Globus pallidus (tissue), 1 donor: ENCODE data around the gene TPM2.

Experiments used
- DNase-seq: peaks from one replicate; pipeline ENCODE4 v3.0.0-alpha.2; 2015; ENCODE audit warnings: low spot score

The TPM2 gene

GRCh38 chr9:35689542-35690293 is at the start of gene TPM2:
Gene TPM2 (minus strand): TSS chr9:35689925. CDS start chr9:35689817, 108 bp downstream.
- no peak for DNase-seq

DNA sequence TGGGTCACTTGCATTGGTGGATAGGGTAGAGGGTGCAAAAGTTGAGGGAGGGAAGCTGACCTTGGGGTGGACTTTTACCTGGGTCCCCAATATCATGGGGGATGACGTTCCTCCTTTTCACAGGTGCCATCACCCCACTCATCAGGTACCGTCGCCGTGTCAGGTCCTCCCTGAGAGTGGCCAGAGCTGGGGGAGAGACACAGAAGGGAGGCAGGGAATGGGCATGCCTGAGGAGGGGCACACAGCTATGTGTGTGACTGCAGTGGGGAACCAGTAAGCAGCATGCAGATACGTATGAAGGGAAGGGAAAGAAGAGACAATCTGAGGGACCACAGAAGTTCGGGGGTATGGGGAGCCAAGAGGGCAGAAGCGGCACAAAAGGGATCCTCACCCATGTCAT is 49.2 kb upstream of the TPM2 start:
- no peak for DNase-seq

GRCh38 chr9:35738186-35738585 is 48.5 kb upstream of the TPM2 start:
- no peak for DNase-seq

DNA sequence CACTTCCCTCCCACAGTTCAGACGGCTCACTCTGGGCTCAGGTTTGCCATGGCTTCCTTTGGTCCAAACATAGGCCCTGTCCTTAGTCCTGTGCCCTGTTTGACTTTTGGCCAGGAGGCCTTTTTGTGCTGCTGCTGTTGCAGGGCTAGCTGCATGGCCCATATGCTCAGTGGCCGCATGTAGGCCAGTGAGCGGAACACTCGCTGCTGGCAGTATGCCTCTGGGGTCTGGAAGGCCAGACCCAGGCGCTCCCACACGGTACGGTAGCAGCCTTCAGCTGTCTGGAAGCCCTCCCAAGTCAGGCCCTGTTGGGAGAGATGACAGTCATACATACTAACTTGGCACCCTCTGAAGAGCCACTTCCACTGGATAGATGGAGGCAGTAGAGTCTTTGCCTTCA is 47.4 kb upstream of the TPM2 start:
- no peak for DNase-seq

DNA sequence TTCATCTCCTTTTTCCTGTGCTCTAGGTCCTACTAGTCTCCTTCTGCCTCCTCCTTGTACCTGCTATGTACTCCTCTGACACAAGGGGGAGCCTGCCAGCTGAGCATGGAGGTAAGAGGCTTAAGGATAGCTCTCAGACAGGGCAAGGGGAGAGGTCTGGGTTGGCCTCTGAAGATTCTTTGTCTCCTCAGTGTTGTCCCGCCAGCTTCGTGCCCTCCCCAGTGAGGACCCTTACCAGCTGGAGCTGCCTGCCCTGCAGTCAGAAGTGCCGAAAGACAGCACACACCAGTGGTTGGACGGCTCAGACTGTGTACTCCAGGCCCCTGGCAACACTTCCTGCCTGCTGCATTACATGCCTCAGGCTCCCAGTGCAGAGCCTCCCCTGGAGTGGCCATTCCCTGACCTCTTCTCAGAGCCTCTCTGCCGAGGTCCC is 46.5 kb upstream of the TPM2 start:
- DNase-seq: no peak

- DNase-seq: no peak
These were observed 44.4 kb upstream of the TPM2 start for GRCh38 chr9:35734096-35734495.

GRCh38 chr9:35732800-35733541 is 43.2 kb upstream of the TPM2 start:
- no peak for DNase-seq

DNA sequence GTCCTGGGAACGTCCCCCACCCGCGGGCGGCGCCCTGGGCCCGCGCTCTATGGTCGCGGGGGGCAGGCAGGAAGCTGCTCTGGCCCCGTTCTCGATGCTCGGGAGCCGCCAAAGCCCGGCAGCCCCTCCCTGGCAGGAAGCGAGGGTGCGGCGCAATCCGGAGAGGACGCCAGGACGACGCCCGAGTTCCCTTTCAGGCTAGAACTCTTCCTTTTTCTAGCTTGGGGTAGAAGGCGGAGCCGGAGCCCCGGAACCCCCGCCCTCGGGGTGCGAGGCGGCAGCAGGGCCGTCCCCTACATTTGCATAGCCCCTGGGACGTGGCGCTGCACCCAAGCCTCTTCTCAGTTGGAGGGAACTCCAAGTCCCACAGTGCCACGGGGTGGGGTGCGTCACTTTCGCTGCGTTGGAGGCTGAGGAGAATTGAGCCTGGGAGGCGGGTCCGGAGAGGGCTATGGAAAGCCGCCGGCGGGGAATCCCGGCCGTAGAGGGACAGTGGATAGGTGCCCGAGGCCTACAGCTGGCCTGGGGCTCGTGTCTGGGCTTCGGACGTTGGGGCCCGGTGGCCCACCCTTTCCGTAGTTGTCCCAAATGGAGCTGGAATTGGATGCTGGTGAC is 42.6 kb upstream of the TPM2 start, which contains the start of the genes CREB3 and TLN1:
Gene CREB3 (plus strand): TSS at position 482 of the 615 bp plus-strand sequence. CDS start 107 bp downstream, at position 589.
Gene TLN1 (minus strand): TSS at position 11 of the 615 bp plus-strand sequence. CDS start 6,501 bp downstream, outside the sequence.
- peak; percentile 98 for DNase-seq

- DNase-seq: no peak
These were observed 41.9 kb upstream of the TPM2 start for GRCh38 chr9:35731415-35732184.

- DNase-seq: no peak
These were observed 40.7 kb upstream of the TPM2 start for GRCh38 chr9:35730486-35730854.

DNA sequence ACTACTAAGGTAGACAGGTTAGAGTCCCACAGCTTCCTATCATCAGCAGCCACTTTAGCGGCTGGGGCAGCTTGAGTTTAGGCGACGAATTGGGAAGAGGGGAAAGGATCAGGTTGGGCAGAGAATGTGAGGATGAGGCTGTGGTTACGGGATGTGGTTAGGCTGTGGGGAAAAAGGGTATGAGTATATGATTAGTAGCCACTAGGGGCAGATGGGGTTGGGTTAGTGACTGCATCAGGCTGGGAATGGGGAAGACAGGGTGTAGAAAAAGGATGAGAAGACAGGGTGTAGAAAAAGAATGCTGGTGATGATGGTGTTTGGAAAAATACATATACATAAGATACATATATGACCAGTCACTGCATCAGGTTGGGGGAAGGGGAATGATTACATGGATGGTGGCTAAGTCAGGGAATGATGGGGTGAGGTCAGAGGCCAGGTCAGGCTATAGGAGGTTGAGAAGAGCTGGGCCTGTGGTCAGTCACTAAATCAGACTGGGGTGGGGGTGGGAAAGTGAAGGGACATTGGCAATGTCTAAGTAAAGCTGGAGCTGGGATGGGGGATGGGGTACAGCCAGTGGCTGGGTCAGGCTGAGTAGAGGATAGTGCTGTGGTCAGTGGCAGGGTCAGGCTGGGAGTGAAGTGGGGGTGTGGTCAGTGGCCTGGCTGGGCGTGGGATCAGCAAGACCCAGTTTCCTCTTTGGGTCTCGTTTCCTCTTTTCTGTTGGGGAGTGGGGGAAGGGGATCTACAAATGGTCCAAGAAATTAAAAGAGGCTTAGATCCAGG is 40.2 kb upstream of the TPM2 start:
- DNase-seq: peak; percentile 57

DNA sequence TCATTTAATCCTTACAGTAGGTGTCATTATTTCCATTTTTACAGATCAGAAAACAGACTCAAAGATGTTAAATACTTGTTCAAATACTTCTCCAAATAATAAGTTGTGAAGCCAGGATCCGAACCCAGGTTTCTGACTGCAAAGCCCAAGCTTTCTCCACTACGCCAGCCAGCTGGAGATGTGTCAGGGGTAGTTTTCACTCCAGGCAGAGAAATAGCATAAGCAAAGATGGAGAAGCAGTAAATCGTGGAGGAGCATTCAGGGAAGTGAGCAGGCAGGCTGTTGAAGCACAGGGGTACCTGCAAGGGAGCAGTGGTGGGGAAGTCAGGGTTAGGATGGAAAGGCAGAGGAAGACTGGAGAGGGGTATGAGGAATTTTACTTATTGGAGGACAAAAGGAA is 39.4 kb upstream of the TPM2 start:
- no peak for DNase-seq

DNA sequence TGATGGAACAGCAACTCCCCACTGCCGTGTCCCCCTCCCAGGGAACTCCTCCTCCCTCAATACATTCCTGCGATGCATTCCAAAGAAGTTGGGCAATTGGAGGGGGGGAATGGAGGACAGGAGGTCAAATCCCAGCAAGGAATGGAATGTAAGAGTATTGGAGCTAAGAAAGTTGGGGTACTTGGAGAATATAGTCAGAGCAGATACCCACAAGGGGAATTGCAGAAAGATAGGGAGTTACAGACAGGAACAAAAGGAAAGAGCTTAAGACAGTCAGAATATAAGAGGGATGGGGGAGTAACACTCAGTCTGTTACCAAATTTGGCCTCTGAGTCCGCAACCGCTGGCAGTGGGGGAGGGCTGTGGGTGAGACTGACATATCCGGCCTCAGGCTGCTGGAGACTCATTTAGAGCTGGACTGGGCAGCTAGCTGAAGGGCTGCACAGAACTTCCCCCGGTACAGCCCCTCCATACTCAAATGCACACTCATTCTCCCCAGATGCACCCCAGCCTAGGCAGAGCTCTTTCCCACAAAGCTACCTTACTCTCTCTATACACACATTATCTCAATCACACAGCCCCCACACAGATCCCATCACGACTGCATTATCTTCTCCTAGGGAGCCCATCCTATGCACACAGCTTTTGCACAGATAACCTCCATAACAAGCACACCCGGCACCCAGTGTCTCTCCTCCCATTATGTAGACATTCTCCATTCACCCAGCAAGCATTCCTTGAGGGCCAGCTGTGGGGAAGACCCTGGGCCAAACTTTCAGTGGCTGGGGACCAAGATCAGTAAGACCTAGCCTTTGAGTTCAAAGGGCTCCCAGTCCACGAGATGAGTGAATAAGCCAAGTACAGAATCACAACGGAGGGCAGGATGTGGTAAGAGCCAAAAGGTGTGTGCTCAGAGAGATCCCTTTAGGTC is 38.6 kb upstream of the TPM2 start:
- no peak for DNase-seq

- no peak for DNase-seq
These were observed 37.9 kb upstream of the TPM2 start for GRCh38 chr9:35727676-35728040.

DNA sequence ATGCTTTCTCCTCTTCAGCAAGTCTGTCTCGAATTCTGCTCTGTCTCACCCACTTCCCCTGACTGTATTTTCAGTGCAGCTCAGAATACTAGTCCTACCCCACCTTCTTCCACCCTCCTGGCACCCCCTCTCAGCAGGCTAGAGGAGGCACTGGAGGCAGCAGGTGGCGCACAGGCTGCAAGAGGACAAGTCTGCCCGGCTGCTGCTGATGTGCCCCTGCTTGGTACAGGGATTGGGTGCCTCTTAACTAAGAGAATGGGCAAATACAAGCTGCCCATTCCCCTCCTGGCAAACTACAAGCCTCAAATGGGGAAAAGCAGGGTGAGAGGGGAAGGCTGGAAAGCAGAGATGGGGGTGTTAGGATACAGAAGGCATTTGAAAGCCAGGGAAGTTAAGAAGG is 37.2 kb upstream of the TPM2 start:
- DNase-seq: no peak

- DNase-seq: no peak
These were observed 35.6 kb upstream of the TPM2 start for GRCh38 chr9:35725362-35725761.

DNA sequence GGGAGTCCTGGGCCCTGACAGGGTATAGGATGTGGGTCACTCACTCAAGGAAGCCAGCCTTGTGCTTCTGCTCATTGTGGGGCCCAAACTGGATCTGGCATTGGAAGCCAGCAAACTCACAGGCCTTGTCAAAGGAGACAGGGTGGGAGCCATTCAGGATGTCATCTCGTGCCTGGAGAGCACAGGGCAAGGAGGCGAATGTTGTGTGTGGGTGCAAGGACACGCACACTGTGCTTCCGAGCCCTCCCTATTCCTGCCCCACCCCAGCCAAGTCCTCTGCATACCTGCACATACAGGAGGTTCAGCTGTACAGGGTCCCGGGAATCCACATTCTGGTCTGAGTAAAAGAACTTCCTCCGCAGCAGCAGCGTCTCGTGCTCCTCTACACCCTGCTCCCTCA is 34.2 kb upstream of the TPM2 start:
- DNase-seq: no peak

- DNase-seq: no peak
These were observed 33.7 kb upstream of the TPM2 start for GRCh38 chr9:35723426-35723825.

GRCh38 chr9:35719546-35719945 is 29.8 kb upstream of the TPM2 start:
- no peak for DNase-seq
